Measurements from ENCODE around the gene MPV17L2. TPM values are rescaled to one million over a fixed set of nuclear protein-coding genes. Genes with fewer than 3 reads are reported as not detected.

Gene MPV17L2
- total RNA-seq, 2 experiments from 2014 or later: 8.5 to 9.6 TPM

- ChIA-PET POLR2A (interaction anchor here (0.7 to 2.8 kb wide), 11 partner anchors 11 to 129 kb away, joined by 3 to 18 read pairs (median 6); partner anchors contain the start of genes IL12RB1 and JUND), CTCF (interaction anchor here (0.7 to 2.9 kb wide), 15 partner anchors 9 to 145 kb away, joined by 3 to 20 read pairs (median 4); partner anchors contain the start of gene ARRDC2)
- peaks cover 12% of the 10 kb centered on the region for H3K36me3 Mint-ChIP-seq (ENCODE audit: low read depth)
- peak; percentile 100 for DNase-seq
- H3K27me3 Mint-ChIP-seq: no peaks in the 10 kb centered on the region
- intact Hi-C loops (cut with micrococcal nuclease): loop anchor here (10.0 kb wide), 1 partner anchor 148 kb away; the partner anchor contains the start of gene ARRDC2
- H3K4me3 Mint-ChIP-seq: peak overlapping the region; percentile 83
- TF ChIP-seq, protein P1, sequence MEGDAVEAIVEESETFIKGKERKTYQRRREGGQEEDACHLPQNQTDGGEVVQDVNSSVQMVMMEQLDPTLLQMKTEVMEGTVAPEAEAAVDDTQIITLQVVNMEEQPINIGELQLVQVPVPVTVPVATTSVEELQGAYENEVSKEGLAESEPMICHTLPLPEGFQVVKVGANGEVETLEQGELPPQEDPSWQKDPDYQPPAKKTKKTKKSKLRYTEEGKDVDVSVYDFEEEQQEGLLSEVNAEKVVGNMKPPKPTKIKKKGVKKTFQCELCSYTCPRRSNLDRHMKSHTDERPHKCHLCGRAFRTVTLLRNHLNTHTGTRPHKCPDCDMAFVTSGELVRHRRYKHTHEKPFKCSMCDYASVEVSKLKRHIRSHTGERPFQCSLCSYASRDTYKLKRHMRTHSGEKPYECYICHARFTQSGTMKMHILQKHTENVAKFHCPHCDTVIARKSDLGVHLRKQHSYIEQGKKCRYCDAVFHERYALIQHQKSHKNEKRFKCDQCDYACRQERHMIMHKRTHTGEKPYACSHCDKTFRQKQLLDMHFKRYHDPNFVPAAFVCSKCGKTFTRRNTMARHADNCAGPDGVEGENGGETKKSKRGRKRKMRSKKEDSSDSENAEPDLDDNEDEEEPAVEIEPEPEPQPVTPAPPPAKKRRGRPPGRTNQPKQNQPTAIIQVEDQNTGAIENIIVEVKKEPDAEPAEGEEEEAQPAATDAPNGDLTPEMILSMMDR (IDR thresholded peaks at IDR 0.05): peak; percentile 79
- H3K27ac Mint-ChIP-seq: peak overlapping the region; percentile 96
- H3K9me3 Mint-ChIP-seq: no peaks in the 10 kb centered on the region
- H3K4me1 Mint-ChIP-seq (ENCODE audit: low read depth): peaks cover 20% of the 10 kb centered on the region
- peak; percentile 76 for ATAC-seq
Observed at GRCh38 chr19:18152442-18152816, 40.6 kb upstream of the MPV17L2 start.

- ATAC-seq (peak; percentile 91), DNase-seq (peak; percentile 100)
- Mint-ChIP-seq H3K36me3 (ENCODE audit: low read depth) (peaks cover 10% of the 10 kb centered on the region), H3K4me1 (ENCODE audit: low read depth) (peaks cover 20% of the 10 kb centered on the region), H3K27ac (peak within 1 kb of the TSS; percentile 96), H3K9me3 (no peaks in the 10 kb centered on the region), H3K27me3 (no peaks in the 10 kb centered on the region), H3K4me3 (peak within 1 kb of the TSS; percentile 83)
- TF ChIP-seq, protein P1 (IDR thresholded peaks at IDR 0.05): peak; percentile 27
- ChIA-PET POLR2A (interaction anchor here (0.7 to 2.8 kb wide), 8 partner anchors 16 to 128 kb away, joined by 3 to 18 read pairs (median 4); partner anchors contain the start of genes IL12RB1 and JUND), CTCF (interaction anchor here (0.7 to 2.9 kb wide), 12 partner anchors 8 to 126 kb away, joined by 3 to 20 read pairs (median 4); no protein-coding TSS in a partner anchor)
- intact Hi-C loops (cut with micrococcal nuclease): loop anchor here (10.0 kb wide), 1 partner anchor 148 kb away; the partner anchor contains the start of gene ARRDC2
Observed at GRCh38 chr19:18152817-18153555, 40.0 kb upstream of the MPV17L2 start, which contains the start of gene PIK3R2. TSS of gene PIK3R2 (plus strand) at chr19:18153163. CDS start at chr19:18155880, 2,717 bp downstream.

DNA sequence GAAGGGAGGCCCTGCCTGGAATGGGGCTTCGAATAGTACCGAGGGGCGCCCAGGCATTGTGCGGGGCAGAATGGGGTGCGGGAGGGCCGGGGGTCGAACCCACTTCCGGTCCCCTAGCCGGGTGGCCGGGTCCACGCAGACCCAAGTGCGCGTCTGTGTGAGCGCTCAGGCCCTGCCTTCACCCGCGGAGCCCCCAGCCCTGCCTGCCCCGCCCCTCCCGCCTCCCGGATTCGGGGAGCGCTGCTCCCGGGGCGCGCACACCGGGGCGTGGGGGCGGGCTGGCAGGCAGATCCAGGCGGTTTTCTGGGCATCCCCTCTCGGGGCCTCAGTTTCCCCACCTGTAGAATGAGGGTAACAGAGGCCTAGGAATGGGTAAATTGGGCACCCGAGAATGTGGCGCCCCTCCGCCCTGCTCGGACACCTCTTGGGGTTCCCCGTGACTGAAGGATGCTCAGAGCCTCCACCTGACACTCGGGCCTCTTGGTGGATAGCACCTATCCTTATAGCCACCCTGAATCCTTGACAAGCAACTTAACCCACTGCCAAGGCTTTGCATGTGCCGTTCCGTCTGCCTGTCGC lies 39.4 kb upstream of the MPV17L2 start:
- peak; percentile 37 for DNase-seq
- H3K36me3 Mint-ChIP-seq (ENCODE audit: low read depth): peaks cover 8% of the 10 kb centered on the region

GRCh38 chr19:18155095-18156087 lies 37.6 kb upstream of the MPV17L2 start:
- Mint-ChIP-seq H3K4me1 (ENCODE audit: low read depth) (peaks cover 22% of the 10 kb centered on the region), H3K27ac (no peak overlapping the region), H3K4me3 (no peak overlapping the region), H3K36me3 (ENCODE audit: low read depth) (peaks cover 9% of the 10 kb centered on the region), H3K9me3 (no peaks in the 10 kb centered on the region), H3K27me3 (no peaks in the 10 kb centered on the region)
- ChIA-PET POLR2A (interaction anchor here (0.8 kb wide), 1 partner anchor 64 kb away, joined by 4 read pairs; no protein-coding TSS in a partner anchor), CTCF (interaction anchor here (0.8 to 2.4 kb wide), 2 partner anchors 42 to 99 kb away, joined by 3 to 6 read pairs; no protein-coding TSS in a partner anchor)
- DNase-seq (no peak), ATAC-seq (no peak)
- intact Hi-C loops (cut with micrococcal nuclease): loop anchor here (10.0 kb wide), 1 partner anchor 151 kb away; the partner anchor contains the start of gene ARRDC2
- TF ChIP-seq, protein P1 (IDR thresholded peaks at IDR 0.05): no peak

More for the DNA sequence above, 39.4 kb upstream of the MPV17L2 start:
- ATAC-seq: no peak
- no peaks in the 10 kb centered on the region for H3K27me3 Mint-ChIP-seq
- TF ChIP-seq, protein P1 (IDR thresholded peaks at IDR 0.05): no peak
- no peaks in the 10 kb centered on the region for H3K9me3 Mint-ChIP-seq
- H3K27ac Mint-ChIP-seq: peak overlapping the region; percentile 75
- ChIA-PET CTCF (no interaction called here), POLR2A (no interaction called here)
- intact Hi-C loops (cut with micrococcal nuclease): loop anchor here (10.0 kb wide), 1 partner anchor 149 kb away; the partner anchor contains the start of gene ARRDC2
- peak overlapping the region; percentile 83 for H3K4me3 Mint-ChIP-seq
- H3K4me1 Mint-ChIP-seq (ENCODE audit: low read depth): peaks cover 20% of the 10 kb centered on the region

Data from activated CD8-positive, alpha-beta T cell treated with anti-CD3 and anti-CD28 coated beads for 36 hours (primary cell).